HG03521 (cell line): ENCODE results near the gene MBL2.

ENCODE experiments used
- ATAC-seq: cut with Tn5 transposase; IDR thresholded peaks from one replicate; pipeline ENCODE4 v1.9.1; 2021; ENCODE audit warnings: mild to moderate bottlenecking, moderate library complexity; ENCODE audit not compliant: unreplicated experiment

Gene MBL2

DNA sequence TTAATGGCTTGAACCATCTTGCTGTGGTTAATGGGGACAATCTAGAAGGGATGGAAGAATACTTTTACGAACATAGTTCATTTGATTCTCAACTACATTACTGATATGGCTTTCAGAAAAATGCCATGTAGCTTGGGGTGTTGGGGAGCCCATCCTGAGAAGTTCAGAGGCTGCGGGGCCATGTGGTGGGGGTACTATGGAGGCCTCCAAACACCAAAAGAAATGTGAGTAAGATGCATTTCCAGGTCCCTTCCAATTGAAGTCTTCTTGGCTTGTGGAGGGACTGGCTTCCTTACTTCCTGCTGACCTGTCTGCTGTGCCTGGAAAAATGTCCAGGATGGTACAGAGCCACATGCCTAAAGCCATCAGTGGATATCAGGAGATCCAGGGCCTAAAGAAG lies 1.6 kb upstream of the MBL2 start:
- no peak for ATAC-seq

DNA sequence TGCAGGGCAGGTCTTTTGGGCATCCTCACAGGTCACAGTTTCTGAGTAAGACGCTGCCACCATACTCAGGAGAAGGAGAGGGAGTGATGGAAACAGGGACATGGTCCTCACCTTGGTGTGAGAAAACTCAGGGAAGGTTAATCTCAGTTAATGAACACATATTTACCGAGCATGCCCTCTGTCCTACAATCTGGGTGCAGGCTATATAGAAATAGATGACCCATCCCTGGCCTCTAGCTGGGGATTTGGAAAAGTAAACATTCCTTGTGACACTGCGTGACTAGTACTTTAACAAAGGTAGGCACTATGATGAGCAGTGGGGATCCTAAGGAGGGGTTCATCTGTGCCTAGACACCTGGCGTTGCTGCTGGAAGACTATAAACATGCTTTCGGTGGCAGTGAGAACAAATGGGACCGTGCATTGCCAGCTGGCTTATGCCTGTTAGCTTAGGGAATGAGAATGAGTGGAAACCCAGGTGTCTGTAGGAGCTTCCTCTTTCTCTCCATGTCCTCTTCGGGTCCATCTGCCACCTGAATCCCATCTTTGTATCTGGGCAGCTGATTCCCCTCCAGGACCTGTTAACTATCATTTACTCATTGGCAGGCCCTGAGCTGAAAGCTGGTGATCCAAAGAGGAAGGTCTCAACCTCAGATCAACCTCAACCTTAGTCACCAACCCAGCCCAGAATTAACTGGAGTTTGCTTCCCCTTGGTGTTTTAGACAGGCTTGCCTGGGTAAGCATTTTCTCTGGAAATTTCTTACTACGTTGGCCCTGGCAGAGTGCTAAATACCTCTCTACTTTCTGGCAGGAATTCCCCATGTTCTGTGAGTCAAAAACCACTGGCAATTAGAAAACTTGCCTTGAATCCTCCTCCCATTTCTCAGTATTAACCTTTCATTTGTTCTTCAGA lies 794 bp downstream of the MBL2 start:
- ATAC-seq, result no peak

DNA sequence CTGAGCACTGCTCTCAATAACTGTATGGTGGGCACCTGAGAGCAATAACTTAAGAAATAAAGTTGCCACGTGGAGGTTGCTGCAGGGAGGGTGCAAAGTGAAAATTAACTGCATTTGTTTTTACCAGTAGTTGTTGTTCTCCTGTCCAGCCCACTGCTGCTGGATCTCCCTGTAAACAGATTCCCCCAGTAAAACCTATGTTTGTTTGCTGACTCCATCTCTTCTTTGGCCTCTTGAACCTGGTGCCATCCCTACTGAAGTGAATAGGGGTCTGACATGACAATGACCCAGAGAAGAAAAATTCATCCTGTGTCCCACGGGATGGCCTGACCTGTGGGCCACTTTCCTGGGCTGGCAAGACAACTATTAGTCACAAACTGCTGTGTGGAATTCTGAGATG lies 1.7 kb downstream of the MBL2 start:
- ATAC-seq, result no peak

DNA sequence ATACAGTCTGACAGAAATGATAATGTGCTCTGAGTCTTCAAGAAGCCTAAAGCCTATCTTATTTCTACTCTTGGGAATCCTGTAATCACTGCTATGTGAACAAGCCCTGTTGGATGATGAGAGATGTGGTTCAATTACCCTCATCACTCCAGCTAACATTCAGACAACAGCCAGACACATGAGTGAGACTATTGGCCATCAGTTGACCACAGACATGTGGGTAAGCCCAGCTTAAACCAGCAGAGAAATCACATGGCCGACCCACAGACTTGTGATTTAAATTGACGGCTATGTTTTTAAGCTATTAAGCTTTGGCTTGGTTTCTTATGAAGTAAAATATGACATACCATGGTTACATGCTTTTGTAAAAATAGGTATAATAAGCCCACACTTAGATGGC lies 2.6 kb downstream of the MBL2 start:
- no peak for ATAC-seq

DNA sequence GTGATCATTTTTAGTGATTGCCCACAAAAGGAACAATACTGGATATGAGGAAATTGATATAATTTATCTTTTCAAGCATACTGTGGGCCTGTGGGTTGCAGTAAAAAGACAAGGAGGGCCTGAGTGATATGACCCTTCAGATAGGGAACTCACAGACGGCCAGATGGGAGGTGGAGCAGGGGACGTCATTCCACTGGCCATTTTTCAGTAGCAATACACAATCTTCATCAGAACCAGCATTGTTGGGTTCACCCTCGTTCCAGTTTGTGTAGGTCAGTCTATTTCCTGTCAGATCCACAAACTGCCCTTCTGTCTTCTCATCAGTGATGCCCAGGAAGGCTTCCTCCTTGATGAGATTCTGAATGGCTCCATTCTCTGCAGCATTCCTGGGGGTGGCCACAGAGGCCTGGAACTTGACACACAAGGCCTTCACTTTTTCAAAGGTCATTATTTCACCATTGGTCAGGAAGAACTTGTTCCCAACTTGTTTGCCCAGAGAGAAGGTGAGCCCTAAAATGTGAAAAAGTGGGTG lies 4.5 kb downstream of the MBL2 start:
- ATAC-seq, result no peak

DNA sequence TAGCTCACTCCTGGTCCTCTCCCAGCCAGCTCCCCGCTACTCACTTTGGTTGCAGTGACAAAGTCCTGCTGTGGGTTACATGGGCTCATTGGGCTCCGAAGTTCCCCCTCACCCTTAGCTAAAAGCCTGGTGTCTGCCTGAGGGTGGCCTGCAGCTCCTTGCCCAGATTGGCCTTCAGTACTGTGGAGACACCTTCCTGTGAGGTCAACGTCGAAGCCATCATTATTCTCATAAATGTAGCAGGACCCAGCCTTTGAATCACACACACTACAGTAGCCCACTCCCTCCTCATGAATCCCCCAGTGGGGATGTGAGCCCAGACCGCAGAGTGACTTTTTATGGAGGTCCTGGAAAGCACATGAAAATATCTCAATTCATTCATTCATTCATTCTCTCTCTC lies 10.5 kb downstream of the MBL2 start:
- no peak for ATAC-seq

DNA sequence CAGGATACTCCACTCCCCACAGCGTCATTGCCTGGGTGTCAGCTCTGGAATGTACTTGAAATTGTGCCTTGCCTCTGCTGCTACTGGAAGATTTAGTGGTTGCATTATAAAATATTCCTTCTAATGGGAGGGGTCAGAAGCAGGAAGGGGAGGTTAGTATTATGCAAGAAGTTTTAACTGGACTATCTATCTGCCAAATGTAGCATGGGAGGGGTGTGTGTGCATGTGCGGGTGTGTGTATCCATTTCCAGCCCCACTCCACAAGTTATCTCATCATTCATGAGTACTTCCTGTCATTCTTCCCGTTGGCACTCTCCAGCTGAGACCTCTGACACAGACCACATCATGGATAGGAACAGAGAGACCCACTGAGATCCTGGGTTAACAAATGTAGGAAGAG lies 13.4 kb downstream of the MBL2 start:
- no peak for ATAC-seq

DNA sequence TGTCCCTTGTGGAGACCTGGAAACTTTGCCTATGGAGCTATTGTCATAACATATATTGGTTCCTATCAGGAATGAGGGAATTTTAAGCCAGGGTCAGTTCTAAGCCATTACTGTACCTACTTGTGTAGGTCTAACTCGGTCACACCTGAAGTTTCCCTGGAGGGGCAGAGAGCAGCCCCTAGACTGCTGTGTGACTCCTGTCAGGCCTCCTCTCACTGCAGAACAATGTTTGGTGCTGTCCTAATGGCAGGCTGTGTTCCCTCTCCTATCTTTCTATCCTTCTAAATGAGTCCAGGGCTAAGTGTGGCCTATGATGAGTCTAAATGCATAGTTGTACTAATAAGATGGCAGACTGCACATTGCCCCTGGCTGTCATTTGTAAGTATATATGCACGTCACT lies 14.2 kb downstream of the MBL2 start:
- no peak for ATAC-seq

DNA sequence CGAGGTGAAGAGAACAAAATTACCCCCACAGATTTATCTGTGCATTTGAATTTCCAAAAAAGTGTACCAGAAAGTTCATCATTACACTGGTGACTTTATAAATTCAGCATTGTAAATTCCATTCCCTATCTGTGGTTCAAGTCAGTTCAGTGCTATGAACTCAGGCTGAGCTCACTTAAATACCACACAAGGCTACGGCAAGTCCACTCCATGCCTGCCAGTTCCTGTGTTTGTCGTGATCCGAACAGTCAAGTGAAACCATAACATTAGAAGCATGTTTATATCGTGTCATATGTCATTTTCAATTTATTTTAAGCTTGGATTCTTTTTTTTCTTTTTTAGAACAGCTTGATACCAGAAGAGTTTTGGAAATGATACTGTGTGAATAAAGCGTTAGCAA lies 14.8 kb downstream of the MBL2 start:
- no peak for ATAC-seq

DNA sequence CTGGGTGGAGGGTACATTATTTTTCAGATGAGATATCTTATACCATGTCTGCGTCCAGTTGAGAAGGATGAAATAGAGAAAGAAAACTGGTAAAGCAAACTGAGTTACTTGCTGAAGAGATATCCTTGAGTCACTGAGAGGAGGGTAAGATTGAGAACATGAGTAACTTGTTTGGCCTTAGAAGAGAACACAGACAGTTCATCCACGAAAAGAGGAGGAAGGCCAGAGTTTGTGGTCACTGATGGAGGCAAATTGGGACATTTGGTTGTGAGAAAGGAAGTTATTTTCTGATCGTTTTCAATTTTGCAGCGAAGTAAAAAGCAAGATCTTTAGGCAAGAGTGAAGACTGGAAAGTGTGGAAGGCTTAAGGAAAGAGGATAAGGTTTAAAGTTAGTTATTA lies 15.6 kb downstream of the MBL2 start:
- no peak for ATAC-seq

DNA sequence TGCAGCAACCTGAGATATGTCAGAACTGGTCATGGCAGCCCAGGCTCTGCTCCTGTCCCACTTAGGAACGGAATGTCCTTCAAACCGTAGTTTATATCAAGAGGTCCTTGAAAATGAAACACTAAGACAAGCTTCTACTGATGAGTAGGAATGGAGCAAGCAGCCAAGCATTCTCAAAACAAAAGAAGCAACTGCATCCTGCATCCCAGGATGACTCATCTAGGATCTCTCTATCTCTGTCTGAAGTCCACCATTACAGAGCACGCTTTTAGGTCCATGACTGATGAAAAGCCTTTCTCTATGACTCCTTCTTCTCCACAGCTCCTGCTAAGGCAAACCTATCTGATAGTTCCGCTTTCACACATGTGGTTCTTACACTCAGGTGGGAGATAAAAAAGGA lies 16.3 kb downstream of the MBL2 start:
- no peak for ATAC-seq

DNA sequence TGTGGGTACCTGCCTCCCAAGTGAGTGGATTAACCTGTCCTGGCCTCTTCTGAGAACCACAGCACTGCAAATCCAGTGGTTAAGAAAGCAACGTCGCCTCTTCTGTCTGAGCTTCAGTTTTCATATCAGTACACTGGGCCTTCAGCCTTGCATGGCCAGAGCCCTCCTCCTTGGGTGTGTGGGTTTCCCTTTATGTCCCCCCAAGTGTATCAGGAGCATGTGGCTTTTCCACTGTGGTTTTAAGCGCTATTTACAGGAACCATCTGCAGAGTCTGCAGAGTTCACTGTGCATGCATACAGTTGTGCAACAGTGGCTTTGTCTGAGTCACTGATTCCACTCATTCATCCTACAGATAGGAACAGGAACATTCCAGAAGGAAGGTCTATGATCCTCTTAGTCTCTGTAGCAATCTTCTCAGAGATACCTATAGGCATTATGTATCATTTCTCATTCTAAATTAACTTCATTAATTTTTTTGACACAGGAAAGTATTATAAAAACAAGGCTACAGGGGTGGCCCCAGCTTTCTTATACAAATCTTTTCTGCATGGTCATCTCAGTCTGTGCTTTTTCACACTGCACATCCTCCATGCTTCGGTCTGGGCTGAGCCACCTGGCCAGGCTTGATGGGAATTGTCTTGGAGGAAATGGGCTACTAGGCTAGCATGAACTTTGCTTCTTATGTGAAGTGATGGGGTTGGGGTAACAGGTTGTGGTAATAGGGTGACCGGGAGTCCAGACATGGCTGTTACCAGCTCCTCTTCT lies 17.1 kb downstream of the MBL2 start:
- ATAC-seq, result no peak

DNA sequence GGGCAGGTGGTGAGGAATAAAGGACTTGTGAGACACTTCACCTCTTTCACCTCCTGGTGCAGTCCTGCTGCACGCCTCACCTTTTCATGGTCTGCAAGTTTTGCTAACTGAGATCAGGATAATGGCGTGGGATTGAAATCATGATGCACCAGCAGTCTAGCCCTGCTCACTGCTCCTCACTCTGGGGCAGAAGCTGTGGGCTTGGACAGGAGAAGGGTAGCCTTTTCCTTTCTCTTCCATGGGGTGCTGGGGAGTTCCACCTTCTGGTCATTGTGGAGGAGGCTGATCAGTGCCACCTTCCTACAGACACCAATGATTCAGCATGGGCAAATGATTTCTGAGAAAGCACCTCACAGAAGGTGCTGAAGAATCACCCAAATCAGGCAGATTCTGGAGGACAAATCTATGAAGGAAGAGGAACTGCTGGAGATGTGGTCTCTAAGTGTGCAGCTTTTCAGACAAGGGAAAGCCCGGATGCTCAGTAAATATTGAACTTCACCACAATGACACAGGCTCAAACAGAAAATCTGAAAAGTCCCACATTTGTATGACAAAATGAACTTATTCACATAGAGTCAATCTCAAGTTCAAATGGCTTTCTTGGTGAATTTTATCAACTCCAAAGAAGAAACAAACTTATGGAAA lies 19.7 kb downstream of the MBL2 start:
- no peak for ATAC-seq

DNA sequence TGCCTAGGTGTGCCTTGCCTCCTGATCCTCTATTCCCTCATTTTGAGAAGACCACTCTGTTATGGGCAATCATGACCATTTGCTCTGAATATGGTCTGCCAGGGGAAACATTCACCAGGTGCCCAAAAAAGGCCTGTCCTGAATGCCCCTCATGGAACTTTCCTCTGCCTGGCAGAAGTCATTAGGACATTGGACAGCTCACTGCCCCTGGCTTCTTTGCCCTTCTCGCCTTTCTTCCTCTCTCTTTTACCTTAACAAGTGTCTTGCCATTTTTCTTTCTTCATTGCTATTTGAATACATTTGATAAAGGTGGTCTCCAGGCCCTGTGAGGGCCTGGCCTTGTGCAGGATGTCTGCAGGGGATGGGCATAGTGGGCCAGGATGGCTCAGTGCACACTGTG lies 20.3 kb downstream of the MBL2 start:
- no peak for ATAC-seq

DNA sequence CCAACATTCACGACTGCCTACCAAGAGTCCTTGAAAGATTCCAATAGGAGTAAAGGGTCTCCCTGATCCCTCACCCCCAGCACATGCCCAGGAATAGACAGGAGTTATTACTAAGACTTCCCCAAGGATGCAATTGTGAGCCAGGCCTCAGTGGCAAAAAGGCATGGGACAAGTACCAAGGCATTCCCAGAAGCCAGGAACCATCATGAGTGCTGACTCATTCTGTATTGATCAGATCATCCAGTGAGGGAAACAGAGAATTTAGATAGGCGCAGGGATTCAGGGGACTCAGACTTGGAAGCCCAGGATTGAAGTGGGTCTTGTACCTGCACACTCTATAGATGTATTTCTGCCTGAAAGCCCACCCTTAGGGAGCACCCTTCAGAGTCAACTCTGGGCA lies 21.2 kb downstream of the MBL2 start:
- ATAC-seq, result no peak

DNA sequence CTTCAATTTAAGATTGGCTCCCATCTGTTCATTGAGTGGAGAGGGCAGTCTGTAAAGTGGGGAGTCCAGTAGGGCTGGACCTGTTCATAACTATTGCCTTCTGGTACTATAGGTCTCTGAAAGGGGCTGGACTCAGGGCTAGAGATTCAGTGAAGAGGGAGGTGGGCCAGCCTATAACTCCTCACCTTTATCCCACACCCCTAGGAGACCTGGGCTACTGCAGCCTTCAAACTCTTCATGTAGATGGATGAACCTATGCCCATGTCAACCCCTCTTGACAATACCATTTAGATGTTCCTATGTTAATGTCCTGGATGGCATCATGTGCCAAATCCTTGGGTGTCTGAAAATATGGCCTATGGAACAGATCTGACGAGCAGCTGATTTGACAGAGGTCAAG lies 22.0 kb downstream of the MBL2 start:
- no peak for ATAC-seq

DNA sequence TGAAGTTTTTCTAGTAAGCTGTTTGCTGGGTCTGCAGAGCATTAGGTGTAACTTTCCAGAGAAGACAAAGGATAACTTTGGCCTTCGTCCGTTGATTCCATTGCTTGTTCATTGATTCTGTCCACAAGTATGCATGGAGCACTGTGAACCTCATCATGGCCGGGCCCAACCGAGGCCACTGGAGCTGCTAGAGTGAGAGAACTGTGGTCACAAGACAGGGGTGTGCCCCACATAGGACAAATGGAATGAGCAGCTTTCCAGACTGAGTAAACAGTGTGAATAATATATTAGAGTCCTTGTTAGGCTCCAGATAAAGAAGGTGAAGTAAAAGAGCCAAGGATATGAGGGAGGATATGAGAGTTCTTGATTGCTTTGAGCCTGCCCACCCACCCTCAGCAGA lies 24.9 kb downstream of the MBL2 start:
- no peak for ATAC-seq

DNA sequence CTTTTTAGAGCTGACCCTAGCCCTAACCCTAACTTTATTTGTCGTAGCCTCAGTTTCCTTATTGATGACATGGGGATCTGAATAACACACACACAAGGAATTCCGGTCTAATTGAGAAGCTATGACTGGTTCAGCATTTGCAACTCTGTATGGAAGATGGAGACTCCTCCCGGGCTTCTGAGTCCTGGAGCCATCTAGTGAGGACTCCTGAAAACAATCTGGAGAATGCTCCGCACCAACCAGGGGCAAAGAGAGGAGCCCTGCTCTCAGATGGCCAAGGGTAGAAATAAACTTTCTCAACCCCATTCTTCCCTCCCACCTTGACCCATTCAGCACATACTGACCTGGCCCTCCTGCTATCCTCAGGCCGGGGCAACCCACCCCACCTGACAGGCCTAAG lies 26.4 kb downstream of the MBL2 start:
- no peak for ATAC-seq

DNA sequence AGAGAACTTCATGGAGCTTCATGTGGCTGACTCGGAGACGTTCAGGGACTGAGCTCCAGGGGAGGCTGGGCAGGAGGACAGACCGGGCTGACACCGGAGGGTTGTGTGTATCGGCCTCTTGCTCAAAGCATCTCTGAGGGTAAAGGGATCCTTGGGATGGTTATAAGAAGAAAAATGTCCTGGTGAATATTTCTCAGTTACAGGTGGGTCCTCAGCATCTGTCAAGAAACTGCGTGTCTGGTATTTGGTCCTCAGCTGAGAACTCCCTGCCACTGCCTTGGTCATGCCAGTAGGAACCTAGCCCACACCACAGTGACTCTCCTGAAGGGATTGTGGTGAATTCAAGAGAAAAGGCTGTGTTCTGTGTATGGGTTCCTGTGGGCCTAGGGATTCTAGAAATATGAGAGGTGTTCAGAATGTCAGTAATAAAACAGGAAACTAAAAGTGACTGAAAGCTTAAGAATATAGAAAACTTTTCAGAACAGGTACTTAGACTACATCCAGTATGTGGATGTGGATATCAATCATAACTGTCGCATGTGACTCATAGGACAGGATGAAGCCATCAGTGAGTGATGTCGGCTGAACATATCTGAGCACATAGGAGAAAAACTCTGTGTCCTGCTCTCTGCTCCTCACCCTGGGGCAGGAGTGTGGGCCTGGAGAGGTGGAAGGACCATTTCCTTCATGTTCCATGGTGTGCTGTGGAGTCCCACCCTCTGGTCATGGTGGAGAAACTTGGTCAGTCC lies 28.4 kb downstream of the MBL2 start:
- ATAC-seq, result no peak

DNA sequence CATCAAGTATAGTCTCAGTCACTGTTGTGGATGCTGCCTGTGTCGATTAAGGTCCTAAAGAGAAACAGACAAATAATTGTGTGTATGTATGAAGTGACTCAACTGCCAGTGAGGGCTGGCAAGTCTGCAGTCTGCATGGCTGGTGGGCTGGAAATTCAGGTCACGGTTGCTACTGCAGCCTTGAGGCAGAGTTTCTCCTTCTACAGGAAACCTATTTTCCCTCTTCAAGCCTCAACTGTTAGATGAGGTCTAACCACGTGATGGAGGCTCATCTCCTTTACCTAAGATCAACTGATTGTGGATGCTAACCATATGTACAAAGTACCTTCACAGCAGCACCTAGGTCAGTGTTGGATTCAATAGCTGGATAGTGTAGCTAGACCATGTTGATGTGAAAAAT lies 29.9 kb downstream of the MBL2 start:
- no peak for ATAC-seq

DNA sequence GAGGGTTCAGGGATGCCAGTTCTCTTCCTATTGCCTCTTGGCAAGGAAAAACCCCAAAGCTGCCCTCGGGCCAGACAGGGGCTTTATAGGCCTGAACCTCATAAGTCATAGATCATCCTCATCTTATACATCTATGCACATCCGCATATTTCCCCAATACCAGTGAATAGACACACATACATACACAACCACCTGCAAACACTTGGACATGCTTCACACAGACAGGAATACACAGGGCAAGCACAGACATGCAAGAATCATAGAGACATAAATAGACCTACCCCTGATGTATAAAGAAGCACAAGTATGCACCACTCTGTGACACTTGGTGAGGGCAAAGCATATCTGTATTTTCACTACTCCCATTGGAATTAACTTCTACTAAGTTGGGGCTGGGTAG lies 30.7 kb downstream of the MBL2 start:
- no peak for ATAC-seq
